NCI-H510A treated with DMSO at 0.1 percent for 48 hours (cell line): ENCODE results near the gene PCNX3.

ENCODE experiments used
- DNase-seq: peaks from one replicate; lab custom pipeline; 2025; lab: John Stamatoyannopoulos, UW

Gene PCNX3

DNA sequence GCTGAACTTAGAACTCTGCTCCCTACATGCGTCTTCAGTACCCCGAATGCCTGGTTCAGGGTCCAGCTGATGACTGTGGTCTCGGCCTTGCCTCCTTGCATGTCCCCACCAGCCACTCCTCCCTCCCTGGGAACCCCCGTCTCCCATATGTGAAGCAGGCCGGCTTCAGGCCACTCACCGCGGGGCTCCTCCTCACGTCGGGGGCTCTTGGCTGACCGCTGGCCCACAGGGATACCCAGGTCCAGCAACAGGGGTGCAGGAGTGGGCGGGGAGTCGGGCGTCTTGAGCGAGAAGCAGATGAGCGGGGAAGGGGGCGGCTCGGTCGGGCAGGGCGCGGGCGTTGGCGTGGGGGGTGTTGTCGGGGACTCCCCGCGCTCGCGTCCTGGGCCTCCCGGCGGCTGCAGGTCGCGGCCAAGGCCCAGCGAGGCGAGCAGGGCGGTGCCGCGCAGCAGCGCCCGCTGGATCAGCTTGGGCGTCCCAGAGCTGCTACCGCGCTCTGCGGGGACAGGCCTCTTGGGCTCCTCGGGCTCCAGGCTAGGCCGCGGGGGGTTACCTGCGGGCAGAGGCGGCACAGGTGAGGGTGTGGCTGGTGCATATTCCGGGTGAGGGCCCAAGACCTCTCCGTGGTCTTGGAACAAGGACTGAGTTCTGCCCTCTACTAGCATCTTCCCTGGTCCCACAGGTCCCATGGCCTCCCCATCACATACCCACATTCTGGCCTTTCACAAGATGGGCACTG lies 16.2 kb upstream of the PCNX3 start:
- no peak for DNase-seq

- DNase-seq, result no peak
These were observed 15.7 kb upstream of the PCNX3 start for GRCh38 chr11:65599955-65600246.

- no peak for DNase-seq
These were observed 11.3 kb upstream of the PCNX3 start for GRCh38 chr11:65604258-65604657.

GRCh38 chr11:65606876-65607613 lies 8.5 kb upstream of the PCNX3 start:
- DNase-seq, result no peak

GRCh38 chr11:65607614-65608426 lies 7.8 kb upstream of the PCNX3 start:
- no peak for DNase-seq

- no peak for DNase-seq
These were observed 6.3 kb upstream of the PCNX3 start for GRCh38 chr11:65609229-65609628.

DNA sequence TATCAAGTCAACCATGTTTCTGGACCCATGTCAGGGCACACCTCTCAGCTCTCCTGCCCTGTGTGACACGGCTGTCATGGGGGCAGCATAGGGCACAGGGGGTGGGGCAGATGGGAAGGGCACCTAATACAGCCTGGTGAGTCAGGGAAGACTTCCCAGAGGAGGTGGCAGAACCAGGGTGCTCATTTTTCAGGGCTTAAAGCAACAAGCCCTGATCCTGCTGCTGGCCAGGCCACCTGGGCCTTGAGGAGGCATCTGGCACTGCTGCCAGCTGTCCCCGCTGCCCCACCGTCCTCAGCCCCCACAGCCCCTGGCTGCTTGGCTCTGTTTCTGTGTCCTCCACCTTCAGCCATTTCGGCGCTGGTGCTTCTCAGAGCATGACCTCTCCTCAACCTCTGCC lies 5.9 kb upstream of the PCNX3 start:
- DNase-seq, result no peak

- no peak for DNase-seq
These were observed 5.2 kb upstream of the PCNX3 start for GRCh38 chr11:65610404-65610803.

GRCh38 chr11:65611028-65611757 lies 4.4 kb upstream of the PCNX3 start:
- no peak for DNase-seq

DNA sequence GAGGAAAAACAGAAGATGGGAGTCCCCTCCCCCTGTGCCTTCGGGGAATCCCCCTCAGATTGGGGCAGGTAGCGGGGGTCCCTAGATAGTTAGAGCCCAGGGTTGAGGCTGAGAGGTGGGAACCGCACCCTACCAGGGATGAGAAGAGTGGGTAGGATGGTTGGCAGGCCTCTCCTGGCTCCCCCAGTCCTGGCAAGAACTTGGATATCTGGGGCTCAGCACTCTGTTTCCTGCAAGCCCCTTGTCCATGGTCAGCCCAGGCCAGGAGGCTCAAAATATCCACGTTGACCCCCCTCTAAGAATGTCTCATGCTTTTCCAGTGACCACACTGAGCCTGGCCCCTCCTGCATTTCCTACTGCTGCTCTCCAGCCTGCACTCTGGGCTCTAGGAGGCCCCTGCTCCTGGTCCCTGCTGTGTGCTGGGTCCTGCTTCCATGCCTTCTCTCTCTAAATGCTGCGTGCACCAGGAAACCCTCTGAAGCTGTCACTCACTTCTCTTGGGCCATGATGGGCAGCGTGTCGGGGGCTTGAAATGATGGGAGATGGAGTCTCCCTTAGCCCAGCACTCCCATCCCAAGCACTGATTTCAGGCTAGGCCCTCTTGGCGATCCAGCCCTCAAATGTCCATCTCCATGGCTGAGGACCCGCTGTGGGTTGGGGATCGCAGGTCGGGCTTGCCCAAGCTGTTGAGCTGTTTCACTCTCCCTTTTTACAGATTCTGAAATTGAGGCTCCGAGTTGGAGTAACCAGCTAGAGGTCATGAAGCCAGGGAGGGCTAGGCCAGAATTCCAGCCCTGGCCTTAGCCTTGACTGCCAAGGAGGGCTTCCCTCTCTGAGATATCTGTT lies 3.6 kb upstream of the PCNX3 start:
- no peak for DNase-seq

- no peak for DNase-seq
These were observed 2.9 kb upstream of the PCNX3 start for GRCh38 chr11:65612691-65613090.

DNA sequence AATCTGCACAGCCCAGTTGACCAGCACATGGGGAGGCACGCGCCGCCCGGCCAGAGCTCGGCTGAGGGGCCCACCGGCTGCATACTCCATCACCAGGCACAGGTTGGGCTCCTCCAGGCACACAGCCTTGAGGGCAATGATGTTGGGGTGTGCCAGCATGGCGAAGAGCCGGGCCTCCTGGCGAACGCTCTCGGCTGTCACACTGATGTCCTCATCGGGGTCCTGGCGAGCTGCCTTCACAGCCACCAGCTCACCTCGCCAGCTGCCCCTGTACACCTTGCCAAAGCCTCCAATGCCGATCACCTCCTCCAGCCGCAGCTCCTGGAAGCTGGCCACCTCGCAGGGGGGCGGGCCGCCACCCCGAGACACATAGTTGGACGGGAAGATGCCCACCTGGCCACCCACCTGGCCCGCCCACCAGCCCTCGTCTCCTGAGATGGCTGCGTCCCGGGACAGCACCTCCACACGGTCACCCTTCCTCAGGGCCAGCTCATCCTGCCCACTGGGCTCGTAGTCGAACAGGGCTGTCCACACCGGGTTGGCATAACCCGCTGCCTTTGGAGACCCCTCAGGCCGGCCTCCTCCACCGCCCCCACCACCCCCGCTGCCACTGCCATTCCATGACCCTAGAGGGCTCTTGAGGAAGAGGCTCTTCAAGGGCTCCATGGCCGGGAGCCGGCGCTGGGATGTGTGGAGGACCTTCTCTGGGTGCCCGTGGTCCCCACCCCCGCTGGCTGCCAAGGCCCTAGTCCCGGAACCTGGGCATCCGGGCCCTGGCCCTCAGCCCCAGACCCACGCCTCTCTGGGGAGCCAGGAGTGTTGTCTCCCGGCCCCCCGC lies 2.3 kb upstream of the PCNX3 start:
- DNase-seq, result no peak

- DNase-seq, result no peak
These were observed 486 bp downstream of the PCNX3 start for GRCh38 chr11:65615950-65616574.

DNA sequence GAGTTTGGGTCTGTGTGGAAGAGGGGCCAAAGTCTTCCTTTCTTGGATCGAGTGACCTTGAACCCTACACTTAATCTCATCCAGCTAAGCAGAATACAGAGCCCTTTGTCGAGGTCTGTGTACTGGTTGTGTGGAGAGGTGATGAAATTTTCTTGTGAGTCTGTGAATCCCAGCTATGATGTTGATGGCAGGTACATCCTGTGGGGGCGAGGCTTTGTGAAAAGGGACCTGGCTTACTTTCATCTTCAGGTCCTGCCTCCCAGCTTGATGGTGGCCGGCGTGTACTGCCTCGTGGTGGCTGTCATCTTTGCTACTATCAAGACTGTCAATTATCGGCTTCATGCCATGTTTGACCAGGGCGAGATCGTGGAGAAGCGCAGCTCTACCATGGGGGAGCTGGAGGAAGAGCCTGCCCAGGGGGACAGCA lies 1.0 kb downstream of the PCNX3 start:
- DNase-seq, result no peak

GRCh38 chr11:65617136-65617850 lies 1.7 kb downstream of the PCNX3 start:
- no peak for DNase-seq

DNA sequence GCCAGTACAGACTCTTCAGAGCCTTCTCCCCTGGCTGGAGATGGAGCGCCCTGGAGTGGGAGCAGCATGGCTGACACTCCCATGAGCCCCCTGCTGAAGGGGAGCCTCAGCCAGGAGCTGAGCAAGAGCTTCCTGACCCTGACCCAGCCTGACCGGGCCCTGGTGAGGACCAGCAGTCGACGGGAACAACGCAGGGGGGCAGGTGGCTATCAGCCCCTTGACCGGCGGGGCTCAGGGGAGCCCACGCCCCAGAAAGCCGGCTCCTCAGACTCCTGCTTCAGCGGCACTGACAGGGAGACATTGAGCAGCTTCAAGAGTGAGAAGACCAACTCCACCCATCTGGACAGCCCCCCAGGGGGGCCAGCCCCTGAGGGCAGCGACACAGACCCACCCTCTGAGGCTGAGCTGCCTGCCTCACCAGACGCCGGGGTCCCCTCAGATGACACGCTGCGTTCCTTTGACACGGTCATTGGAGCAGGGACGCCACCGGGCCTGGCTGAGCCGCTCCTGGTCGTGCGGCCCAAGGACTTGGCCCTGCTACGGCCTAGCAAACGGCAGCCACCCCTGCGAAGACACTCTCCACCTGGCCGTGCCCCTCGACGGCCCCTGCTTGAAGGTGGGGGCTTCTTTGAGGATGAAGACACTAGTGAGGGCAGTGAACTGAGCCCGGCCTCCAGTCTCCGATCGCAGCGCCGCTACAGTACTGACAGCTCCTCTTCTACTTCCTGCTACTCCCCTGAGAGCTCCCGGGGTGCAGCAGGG lies 2.6 kb downstream of the PCNX3 start:
- no peak for DNase-seq

DNA sequence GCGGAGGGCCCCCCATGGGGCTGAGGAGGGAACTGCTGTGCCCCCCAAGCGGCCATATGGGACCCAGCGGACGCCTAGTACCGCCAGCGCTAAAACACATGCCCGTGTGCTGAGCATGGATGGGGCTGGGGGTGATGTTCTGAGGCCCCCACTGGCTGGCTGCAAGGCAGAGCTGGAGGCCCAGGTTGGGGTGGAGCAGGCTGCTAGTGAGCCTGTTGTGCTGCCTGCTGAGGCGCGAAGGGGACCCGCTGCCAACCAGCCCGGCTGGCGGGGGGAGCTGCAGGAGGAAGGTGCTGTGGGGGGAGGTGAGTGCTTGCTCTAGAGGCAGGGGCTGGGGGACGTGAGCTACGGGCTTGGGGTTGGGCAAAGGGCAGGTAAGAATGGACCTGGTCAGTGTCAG lies 3.2 kb downstream of the PCNX3 start:
- no peak for DNase-seq

GRCh38 chr11:65619281-65619928 lies 3.8 kb downstream of the PCNX3 start:
- DNase-seq, result no peak
